Neural progenitor cell (in vitro differentiated cells): ENCODE results near the gene SPATA21.

Experiments used
- CTCF ChIP-seq: fragments of 200-600 bp; sonication (generic); IDR thresholded peaks from 2 replicates; pipeline ENCODE4 v1.5.1; 2017; ENCODE audit warnings: antibody characterized with exemption, mild to moderate bottlenecking
- EZH2phosphoT487 ChIP-seq: fragments of 200-600 bp; sonication (generic); IDR thresholded peaks from 2 replicates; pipeline ENCODE4 v1.6.1; 2017; ENCODE audit warnings: antibody characterized with exemption

DNA sequence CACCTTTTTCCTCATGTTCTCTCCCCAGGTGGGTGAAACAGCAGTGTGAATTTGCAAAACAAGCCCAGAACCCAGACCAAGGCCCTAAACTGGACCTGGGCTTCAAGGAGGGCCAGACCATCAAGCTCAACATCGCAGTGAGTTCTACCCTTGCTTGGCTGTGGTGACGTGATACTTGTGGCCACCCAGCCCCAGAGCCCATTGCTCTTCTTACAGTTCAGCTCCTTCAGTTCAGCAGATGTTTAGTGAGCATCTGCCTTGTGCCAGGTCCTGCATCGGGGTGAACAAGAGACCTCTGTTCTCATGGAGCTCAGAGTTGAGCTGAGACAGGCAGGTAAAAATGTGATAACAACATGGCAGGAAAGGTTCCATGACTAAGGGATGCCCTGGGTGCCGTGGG is 11.8 kb upstream of the SPATA21 start:
- TF ChIP-seq CTCF (no peak), EZH2phosphoT487 (no peak)
